NCI-H1694 treated with DMSO at 0.1 percent for 48 hours (cell line): ENCODE data around the gene TMTC2.

Source experiments
- DNase-seq: peaks from one replicate; lab custom pipeline; 2025; lab: John Stamatoyannopoulos, UW

The TMTC2 gene

DNA sequence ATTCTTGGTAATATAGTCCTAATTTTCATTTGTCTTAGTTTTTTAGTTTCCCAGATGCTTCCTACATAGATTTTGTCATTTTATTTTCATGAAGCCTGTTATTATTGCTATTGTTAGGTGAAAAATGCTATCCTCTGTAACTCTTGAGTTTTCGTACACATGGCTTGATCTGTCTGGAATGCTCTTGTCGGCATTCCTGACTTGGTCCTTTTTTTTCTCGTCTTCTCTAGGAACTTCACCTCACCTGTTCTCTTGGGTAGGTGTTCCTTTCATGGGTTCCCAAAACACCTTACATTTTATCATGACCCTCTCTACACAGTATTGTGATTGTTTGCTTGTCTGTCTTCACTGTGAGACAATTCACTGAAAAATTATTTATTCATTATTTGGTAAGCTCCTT lies 267.4 kb downstream of the TMTC2 start:
- no peak for DNase-seq

DNA sequence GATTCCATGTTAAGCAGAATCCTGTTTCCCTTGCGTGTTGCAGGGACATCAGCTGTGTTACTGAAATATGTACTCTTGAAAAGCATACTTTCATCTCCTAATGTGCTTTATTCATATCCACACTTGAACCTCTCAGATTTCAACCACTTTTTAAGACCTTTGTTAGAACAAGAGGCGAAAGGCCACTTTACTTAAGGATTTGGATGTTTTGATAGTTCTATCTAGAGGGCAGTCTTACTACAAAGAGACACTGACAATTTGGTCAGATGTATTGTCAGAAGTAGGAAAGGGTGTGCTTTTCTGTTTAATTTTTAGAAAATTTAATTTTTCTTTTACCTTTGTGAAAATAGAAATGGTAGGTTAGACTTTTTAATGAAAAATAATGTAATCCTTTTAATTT lies 267.9 kb downstream of the TMTC2 start:
- no peak for DNase-seq

DNA sequence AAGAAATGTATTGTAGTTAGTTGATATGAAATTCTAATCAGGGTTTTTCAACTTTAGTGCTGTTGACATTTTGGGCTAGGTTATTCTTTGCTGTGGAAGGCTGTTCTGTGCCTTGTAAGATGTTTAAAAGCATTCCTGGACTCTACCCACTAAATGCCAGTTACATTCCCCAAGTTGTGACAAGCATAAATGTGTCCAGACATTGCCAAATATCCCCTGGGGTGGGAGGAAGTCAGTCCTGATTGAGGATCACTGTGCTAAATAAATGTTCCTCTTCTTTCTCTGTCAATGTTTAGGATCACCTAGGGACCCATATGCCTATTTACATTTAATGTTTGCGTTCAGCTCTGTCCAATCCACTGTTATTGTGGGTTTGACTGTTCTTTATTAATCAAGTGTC lies 268.3 kb downstream of the TMTC2 start:
- no peak for DNase-seq

DNA sequence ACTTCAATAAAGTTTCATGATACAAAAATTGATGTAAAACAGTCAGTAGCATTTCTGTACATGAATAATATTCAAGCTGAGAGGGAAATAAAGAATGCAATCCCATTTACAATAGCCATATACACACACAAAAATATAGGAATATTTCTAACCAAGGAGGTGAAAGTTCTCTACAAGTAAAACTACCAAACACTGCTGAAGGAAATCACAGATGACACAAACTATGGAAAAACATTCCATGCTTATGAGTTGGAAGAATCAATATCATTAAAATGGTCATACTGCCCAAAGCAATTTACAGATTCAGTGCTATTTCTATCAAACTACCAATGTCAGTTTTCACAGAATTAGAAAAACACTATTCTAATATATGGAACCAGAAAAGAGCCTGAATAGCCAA lies 272.3 kb downstream of the TMTC2 start:
- no peak for DNase-seq

DNA sequence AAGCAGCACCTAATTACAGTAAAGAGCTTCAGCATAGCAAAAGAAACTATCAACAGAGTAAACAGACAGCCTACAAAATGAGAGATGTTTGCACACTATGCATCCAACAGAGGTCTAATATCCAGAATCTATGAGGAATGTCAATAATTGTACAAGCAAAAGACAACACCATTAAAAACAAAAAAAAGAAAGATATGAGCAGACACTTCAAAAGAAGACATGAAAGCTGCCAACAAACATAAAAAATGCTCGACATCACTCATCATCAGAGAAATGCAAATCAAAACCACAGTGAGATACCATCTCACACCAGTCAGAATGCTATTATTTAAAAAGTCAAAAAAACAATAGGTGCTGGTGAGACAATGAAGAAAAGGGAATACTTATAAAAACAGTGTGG lies 273.1 kb downstream of the TMTC2 start:
- no peak for DNase-seq

DNA sequence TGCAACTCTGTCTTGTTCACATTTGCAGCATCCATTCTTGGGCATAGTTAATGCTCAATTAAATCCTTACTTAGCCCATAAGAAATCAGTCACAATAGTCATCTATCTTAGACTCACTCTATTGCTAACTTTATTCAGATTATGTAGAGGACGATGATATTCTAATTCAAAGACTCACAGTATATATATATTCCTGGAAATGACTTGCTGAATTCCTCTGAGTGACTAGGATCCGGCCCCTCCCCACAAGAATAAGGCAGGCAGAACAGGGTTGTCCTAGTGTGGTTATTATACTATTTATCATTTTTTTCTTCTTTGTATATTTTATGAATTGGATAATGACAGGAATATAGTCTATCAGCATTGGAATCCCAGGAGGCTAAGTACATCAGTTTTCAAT lies 275.1 kb downstream of the TMTC2 start:
- DNase-seq, result no peak

DNA sequence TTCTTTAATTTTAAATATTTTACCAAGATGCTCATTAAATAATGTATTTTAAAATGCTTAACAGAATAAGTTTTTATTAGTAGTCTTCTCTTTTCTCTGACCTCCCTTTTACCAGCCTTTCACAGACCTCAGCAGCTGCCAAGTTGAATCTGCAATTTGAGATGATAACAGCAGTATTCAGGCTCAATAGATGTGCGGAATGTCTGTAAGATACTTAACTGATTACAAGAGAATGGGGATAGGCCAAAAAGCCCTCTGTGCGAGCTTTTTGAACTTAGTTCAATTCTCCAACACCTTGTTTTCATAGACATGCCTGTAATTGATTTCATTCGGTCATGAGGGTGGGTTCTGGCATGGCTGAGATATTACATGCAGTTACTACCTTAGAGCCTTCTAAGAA lies 277.2 kb downstream of the TMTC2 start:
- no peak for DNase-seq

DNA sequence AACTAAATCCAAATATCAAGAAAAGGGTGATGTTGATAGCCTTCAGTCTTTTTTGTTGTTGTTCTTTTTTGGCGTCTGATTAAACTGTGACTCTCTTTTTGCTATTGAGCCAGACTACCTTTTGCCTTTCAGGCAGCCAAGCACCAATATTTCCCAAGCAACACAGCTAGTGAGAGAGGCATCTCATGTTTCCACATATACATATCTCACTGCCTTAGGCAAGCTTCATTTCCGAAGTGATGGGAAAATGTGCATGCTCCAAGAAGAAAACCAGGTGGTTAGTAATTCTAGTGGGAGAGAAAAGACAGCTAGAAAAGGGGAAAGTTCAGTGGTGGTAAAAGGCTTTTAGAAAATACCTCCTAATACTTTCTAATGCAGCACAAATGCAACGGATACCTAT lies 277.7 kb downstream of the TMTC2 start:
- no peak for DNase-seq

DNA sequence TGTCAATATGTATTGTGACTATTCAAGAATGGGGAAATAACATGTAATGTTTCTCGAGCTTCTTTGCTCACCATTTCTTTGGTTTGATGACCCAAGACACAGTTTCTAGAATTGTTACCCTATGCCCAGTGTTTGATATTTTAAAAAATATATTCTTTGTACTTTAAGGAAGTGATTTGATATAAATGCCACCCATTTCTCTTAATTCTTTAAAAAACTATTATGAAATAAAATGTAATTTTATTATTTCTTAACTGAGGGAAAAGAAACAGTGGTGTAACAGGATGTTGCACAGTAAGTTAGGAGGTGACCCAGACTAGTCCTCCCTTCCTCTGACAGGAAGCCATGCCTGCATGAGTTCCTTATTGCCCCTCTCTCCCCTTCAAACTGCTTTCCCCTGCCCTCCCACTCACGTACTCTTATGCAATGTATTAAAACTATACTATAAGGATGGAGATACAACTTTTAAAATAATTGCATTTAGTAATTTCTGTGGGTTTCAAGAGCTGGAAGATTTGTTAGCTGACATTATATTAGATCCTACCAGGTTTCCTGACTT lies 279.4 kb downstream of the TMTC2 start:
- DNase-seq, result no peak

DNA sequence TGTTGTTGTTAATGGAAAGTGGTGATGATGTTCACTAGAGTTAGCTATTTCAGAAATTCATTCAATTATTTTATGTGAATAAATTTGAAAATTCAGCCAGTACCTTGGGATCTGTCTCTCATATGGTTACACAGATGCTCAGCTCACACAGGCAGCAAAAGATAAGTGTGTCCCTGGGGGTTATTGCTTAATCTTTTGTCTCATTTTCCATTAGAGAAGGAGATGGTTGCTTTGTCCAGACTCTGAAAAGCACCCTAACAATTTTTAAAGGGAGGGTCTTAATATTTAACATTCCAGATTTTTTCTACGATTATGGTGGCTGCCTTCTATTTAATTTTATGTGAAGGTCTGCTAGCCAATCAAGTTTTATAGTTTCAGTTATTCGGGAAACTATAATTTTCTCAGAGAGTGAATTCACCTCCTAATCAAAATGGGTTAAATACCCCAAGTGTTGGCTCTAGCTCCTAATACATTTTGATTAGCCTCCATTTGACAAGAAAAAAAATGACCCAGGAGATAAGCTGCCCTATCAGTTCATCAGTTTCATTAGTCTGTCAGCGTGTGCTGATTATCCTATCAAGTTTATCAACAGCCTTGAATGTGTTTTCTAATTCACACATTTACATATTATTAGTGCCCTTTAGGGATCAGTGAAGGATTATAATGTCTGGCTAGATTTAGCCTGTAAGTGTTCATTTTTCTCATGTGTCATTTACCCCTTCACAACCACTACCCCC lies 282.1 kb downstream of the TMTC2 start:
- no peak for DNase-seq

DNA sequence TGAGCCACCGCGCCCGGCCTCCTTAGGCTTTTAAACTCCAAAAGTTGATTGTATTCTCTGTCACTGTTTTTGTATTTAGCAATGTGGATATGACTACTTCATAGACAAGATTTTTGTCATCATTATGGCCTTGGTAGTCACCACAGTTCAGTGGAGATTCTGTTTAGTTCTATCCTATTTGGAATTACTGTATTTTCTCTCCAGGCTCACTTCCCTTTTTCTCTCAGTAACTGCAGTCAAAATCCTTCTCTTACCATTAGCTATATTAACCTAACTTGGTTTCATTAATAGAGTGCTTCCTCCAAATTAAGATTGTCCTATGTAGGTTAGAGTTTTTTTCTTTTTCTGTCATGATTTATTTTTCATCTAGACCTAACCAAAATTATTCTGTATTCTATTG lies 283.9 kb downstream of the TMTC2 start:
- no peak for DNase-seq

DNA sequence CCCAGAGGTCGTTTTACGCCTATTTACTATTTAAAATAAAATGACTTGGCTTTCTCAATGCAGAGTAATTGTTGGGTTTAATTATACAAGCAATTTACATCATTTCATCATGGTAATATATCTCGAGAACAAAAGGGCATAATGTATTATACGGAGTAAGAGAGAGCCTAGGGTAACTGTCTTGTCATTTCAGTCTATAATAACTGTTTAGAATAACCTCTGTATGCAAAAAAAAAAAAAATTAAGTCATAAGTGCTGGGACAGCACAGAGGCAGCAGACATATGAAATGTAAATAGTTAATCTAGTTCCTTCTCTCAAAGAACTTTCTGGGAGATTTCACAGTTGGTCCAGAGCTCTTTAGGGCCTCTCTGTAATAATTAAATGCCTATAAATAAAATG lies 284.9 kb downstream of the TMTC2 start:
- DNase-seq, result no peak

DNA sequence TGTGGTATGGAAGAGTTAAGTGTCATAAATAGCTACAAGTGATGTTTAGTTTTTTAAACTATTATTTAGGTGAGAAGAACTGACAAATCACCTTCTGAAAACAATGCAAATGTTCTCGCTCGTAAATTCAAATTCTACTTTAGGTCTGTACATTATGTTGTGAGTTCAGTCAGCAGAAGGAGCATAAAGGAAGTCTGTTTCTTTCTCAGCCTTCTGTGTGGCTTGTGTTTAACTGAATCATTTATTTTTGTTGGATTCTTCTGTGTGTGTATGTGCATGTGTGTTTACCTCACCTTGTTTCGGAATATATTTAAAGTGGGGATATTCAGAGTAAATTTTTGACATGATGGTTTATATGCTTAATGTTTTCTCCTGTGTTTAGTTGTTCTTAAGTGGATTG lies 285.9 kb downstream of the TMTC2 start:
- DNase-seq, result no peak

DNA sequence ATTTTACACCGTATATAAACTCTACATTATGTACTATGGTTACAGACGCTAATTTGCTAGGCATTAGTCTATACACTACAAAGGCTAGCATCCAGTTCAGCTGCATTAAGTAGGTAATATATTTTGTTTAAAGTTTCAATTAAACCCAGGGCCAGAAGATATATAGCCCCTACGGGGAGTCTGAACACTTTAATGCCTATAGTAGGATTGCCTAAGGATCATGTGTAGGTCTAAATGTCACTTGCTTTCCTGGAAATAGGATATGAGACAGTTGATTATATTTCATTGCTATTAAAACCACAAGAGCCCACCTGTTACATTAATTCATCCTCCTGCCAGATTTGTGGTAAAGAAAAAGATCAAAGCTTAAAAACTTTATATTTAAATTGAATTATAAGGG lies 286.9 kb downstream of the TMTC2 start:
- no peak for DNase-seq

DNA sequence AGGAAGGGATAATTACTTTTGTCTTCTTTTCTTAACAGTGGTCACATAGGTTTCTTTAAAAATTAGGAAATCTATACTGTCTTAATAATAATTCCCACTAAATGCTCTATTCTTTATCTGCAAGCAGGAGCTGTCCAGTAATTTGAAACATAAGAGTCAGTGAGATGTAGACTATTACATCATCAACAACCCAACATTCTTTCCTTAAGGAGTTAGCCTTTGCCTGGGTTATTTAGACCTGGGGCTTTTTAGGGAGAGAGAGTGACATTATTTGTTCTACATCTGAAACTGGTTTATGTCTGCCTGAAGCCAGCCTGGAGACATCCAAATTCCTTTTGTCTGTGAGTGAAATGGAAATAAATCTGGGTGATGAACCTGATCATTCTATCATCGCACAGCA lies 294.4 kb downstream of the TMTC2 start:
- no peak for DNase-seq

DNA sequence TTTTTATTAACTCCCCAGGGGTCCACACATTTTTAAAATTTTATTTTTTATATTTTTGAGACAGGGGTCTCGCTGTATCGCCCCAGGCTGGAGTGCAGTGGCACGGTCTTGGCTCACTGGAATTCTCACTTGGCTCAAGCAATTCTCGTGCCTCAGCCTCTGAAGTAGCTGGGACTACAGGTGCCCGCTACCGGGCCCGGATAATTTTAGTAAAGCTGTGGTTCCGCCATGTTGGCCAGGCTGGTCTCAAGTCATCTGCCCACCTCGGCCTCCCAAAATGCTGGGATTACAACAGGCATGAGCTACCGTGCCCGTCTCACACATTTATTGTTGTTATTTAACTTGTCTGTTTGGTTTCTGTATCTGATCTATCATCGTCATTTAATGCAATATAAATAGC lies 307.4 kb downstream of the TMTC2 start:
- no peak for DNase-seq

DNA sequence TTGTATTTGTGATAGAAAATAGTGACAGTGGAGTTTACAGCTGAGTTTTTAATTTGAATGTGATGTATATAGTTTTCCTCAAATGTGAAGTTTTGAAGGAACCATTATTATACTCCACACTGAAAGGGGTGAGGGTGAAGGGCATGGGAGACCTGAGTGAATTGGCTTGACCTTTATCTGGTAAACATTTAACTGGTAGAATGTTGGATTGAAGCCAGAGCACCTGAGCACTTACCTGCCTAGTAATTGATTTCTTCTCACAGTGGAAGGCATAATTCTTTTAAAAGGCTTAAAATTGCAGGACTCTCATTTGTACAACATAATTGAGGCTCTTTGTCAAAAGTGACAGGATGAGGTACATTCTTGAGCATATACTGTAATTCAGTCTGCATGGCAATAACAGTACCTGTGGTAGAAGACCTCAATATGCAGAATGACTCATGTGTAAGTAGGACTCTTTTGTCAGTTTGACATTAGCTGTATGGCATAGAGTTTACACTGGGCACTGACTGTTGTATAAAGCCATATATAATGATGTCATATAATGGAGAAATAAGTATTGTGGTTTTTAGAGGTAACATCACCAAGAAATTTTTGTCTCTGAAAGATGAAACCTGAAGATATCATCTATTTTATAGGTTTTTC lies 309.6 kb downstream of the TMTC2 start:
- no peak for DNase-seq

DNA sequence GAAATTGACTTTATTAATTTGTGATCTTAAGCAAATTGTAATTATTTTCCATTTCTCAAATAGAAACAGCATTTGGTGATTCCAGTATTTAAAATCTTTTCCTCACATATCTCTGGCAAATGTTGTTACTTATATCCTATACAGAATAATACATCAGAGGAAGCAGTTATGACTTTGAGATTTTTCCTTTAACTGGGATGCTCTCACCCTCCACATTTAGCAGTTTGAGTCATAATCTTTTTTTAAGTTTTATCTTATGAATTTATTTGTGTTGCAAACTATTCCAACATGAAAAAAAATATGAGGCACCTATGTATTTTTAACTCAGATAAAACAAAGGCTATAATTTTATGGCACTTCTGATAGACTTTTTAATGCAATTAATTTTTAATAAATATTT lies 311.8 kb downstream of the TMTC2 start:
- DNase-seq, result no peak

DNA sequence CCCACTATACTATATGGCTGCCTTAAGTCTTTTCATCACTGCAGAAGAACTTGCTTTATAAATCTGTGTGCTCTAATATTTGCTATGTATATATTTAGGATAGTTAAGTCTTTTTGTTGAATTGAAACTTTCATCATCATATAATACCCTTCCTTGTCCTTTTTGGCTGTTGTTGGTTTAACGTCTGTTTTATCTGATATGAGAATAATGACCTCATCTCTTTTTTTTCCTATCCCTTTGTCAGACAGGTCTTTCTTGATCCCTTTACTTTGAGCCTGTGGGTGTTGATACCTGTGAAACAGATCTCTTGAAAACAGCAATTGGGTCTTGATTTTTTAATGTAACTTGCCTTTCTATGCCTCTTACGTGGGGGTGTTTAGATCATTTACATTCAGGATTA lies 316.3 kb downstream of the TMTC2 start:
- no peak for DNase-seq

DNA sequence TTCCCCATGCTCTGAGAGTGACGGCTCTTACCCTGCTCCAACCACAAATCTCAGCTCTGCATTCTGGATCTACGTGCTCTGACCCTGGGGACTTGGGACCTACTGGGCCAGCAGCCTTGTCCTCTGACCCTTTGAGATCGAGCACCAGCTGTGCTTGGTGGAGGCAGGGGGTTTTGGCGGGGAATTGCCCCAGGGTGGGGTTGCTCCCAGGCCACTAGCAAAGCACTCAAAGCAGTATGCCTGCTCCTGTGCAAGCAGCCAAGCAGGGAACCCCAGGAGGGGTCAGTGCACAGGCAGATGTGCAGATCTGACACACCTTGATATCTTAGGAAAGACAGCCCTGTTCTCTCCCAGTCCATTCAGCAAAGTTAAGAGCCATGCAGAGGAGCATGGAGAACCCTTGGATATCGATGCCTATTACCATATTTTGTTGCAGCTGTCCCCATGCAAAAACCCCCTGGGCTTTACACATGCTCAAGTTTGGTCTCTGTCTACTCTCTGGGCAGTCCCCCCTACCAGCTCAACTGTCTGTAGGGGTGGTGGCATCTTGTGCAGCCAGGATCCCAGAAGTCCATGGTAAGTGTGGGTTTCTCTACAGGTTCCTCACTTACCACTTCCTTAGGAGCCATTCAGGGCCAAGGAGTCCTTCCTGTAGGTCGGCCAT lies 319.0 kb downstream of the TMTC2 start:
- DNase-seq, result no peak

DNA sequence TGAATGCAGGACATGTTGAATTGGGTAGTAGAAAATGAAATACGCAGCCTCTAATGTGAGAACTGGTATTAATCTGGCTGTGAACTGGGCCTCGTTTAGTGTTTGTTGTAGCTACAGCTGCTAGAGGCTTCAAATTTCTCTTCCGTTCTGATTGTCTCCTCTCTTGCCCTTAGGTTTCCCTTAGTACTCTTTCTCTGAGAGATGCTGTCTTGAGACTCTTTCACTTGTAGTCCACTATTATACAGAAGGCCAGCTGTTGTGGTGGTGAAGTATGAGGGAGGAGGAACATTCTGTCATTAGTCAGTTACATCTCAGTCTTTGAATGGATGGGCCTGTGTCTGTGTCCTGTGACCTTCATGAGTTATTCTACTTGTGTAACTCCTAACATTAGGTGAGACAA lies 322.0 kb downstream of the TMTC2 start:
- no peak for DNase-seq

DNA sequence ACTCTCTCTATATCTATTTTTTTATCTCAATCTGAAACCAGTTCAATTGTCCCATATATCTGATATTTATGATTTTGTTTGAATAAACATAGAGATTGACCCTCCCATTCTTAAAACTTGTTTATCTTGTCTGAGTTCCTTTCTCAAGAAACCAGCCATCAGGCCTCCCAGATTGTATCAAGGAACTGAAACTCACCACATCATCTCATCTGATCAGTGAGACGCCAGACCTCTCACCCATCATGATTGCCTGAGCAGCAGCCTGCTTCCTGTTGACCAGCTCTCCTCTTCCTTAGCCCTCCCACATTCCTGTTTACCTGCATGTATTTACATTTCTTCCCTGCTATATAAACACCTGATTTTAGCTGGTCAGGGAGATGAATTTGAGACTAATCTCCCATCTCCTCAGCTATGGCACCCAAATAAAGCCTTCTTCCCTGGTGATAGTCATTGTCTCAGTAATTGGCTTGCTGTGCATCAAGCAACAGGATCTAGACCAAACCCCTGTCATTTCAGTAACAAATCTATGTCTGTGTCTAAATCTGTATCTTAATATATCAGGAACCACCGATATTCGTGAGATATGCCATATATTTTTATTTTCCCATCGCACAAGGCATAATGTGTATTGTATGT lies 323.6 kb downstream of the TMTC2 start:
- no peak for DNase-seq
